ENCODE results near the gene PKM. TPM values are rescaled to one million over a fixed set of nuclear protein-coding genes. Genes with fewer than 3 reads are reported as not detected.

Gene PKM
- total RNA-seq, 1 donor from 2014 or later = 452 TPM

DNA sequence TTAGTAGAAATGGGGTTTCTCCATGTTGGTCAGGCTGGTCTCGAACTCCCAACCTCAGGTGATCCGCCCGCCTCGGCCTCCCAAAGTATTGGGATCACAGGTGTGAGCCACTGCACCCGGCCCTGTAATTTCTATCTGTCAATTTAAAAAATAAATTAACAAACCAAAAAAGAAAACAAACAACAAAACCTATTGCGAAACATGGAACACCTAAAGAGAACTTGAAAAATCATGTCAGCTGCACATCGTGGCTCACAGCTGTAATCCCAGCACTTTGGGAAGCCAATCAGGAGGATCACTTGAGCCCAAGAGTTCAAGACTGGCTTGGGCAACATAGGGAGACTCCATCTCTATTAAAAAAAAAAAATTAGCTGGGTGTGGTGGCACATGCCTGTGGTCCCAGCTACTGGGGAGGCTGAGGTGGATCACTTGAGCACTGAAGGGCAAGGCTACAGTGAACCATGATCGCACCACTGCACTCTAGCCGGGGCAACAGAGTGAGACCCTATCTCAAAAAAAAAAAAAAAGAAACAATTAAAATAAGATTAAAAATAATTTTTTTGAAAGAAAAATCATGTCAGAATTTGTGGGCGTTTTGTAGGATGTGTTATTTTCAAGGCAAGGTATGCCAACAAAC lies 21.8 kb upstream of the PKM start:
- H3K36me3 Mint-ChIP-seq = peaks cover 48% of the 10 kb centered on the region
- no peak for DNase-seq (ENCODE audit: low spot score in 2 of 2, unreplicated experiment in 2 of 2)
- H3K4me3 Mint-ChIP-seq = no peak overlapping the region

DNA sequence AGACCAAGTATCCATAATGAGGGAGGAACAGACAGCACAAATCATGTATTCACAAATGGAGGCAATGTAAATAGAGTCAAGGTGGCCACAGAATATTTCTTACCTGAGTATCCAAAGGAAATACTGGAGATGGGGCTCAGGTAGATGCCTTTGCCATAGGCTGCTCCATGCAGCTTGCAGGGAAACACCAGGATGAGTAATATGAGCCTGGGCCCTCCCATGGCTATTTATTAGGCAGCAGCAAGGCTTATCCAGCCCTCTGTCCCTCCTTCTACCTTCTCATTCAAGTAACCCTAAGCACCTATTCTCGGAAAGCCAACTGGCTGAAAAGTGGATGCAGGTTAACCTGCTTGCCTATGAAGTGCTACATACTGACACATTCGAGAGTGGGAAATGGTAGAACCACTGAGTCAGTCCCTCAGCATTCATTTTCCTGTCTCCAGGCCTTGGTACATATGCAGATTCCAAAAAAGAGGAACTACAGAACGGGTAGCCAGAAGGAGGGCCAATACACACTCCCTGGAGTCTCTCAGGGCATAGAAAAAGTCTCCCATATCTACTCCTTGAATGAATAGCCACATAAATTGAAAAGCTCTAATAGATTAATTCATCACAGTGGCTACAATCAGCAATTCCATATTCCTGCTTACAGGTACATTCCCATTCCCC lies 18.3 kb upstream of the PKM start:
- Mint-ChIP-seq H3K27ac (no peak overlapping the region), H3K9me3 (no peaks in the 10 kb centered on the region), H3K27me3 (ENCODE audit: low read depth) (no peaks in the 10 kb centered on the region), H3K4me1 (no peaks in the 10 kb centered on the region), H3K4me3 (no peak overlapping the region), H3K36me3 (peaks cover 52% of the 10 kb centered on the region)
- no peak for TF ChIP-seq CTCF (IDR thresholded peaks at IDR 0.05; ENCODE audit: unreplicated experiment)
- no peak for DNase-seq (ENCODE audit: low spot score in 2 of 2, unreplicated experiment in 2 of 2)

More for the DNA sequence above, 21.8 kb upstream of the PKM start:
- Mint-ChIP-seq H3K9me3 (no peaks in the 10 kb centered on the region), H3K27me3 (ENCODE audit: low read depth) (no peaks in the 10 kb centered on the region), H3K4me1 (no peaks in the 10 kb centered on the region), H3K27ac (no peak overlapping the region)
- no peak for TF ChIP-seq CTCF (IDR thresholded peaks at IDR 0.05; ENCODE audit: unreplicated experiment)

DNA sequence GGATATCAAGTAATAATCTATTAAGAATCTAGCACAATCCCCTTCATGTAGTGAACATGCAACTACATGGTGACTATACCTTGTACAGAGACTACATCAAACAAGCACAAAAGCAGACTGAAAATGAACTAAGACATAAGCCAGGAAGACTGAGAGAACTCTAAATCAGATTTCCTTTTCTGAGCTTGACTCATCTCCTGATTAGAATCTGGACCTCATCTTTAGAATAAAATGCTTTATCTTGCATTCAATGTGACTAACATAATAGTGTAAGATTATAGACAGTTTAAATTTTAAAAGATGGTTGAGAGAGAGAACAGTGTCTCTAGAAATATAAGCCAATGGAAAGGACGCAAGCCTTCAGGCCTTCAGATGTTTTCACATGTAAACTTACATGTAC lies 17.5 kb upstream of the PKM start:
- Mint-ChIP-seq H3K36me3 (peaks cover 51% of the 10 kb centered on the region), H3K27me3 (ENCODE audit: low read depth) (no peaks in the 10 kb centered on the region), H3K4me1 (no peaks in the 10 kb centered on the region), H3K9me3 (no peaks in the 10 kb centered on the region), H3K4me3 (no peak overlapping the region), H3K27ac (no peak overlapping the region)
- no peak for TF ChIP-seq CTCF (IDR thresholded peaks at IDR 0.05; ENCODE audit: unreplicated experiment)
- no peak for DNase-seq (ENCODE audit: low spot score in 2 of 2, unreplicated experiment in 2 of 2)

DNA sequence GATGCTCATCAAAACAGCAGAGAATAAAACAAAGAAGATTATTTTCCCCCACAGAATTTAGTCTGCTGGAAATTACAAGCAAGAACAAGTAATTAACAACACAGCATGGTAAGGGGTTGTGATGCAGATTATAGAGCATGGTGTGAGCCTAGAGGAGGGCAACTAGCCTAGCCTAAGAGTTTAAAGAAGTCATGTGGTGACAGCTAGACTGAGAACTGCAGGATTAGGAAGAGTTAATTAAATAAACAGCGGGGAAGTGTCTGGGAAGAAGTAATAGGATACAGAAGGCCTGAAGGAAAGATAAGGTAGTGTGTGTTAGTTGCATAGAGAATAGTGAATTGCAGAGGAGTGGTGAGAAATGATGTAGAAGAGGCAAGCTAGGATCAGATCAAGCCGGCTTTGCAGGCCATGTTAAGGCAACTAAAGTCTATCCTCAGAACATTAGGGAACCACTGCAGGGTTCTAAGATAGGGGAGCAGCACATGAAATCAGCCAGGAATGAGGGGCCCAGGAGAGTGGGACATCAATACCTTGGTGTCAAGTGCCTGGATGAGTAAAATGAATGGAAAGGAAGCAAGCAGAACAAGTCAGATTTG lies 11.9 kb upstream of the PKM start:
- Mint-ChIP-seq H3K4me1 (no peaks in the 10 kb centered on the region), H3K4me3 (no peak overlapping the region), H3K27ac (no peak overlapping the region), H3K27me3 (ENCODE audit: low read depth) (no peaks in the 10 kb centered on the region), H3K36me3 (peaks cover 40% of the 10 kb centered on the region), H3K9me3 (no peaks in the 10 kb centered on the region)
- TF ChIP-seq CTCF (IDR thresholded peaks at IDR 0.05; ENCODE audit: unreplicated experiment) = no peak
- no peak for DNase-seq (ENCODE audit: low spot score in 2 of 2, unreplicated experiment in 2 of 2)

GRCh38 chr15:72239652-72240051 lies 8.7 kb upstream of the PKM start:
- H3K4me1 Mint-ChIP-seq = no peaks in the 10 kb centered on the region
- H3K36me3 Mint-ChIP-seq = peaks cover 27% of the 10 kb centered on the region
- H3K4me3 Mint-ChIP-seq = no peak overlapping the region
- TF ChIP-seq CTCF (IDR thresholded peaks at IDR 0.05; ENCODE audit: unreplicated experiment) = no peak
- no peaks in the 10 kb centered on the region for H3K27me3 Mint-ChIP-seq (ENCODE audit: low read depth)
- DNase-seq (ENCODE audit: low spot score in 2 of 2, unreplicated experiment in 2 of 2) = no peak
- H3K9me3 Mint-ChIP-seq = no peaks in the 10 kb centered on the region
- no peak overlapping the region for H3K27ac Mint-ChIP-seq

Data from mesothelial cell of epicardium (in vitro differentiated cells).